Esophagus muscularis mucosa (tissue), 3 donors: ENCODE measurements around the gene FGF9.

Source experiments
- CTCF ChIP-seq, 3 experiments: fragments of 200-600 bp in 2 of 3; fragments of 450-650 bp in 1 of 3; sonication (generic) in 2 of 3; IDR thresholded peaks; one replicate each; pipeline ENCODE4 v1.5.1; 2017 to 2019; ENCODE audit warnings: antibody characterized with exemption in 3 of 3, mild to moderate bottlenecking in 2 of 3, moderate library complexity in 1 of 3
- EP300 ChIP-seq: sonication (generic); formaldehyde crosslinking; IDR thresholded peaks from one replicate; pipeline ENCODE4 v1.6.1; 2017; ENCODE audit warnings: antibody characterized with exemption

- TF ChIP-seq CTCF (IDR thresholded peaks at IDR 0.05) (no peak), EP300 (no peak)
These were observed 24.7 kb downstream of the FGF9 start for GRCh38 chr13:21695546-21695945.
